Motor neuron (in vitro differentiated cells): ENCODE data around the gene AFG1L. TPM values are rescaled to one million over a fixed set of nuclear protein-coding genes. Genes with fewer than 3 reads are reported as not detected.
A peak's percentile ranks its signal among the peaks of the same experiment; 100 is the strongest.

Source experiments
- ATAC-seq, 8 experiments: fragments of 200-7000 bp; cut with Tn5 transposase; replicated peaks in 6 of 8; 2 replicates each; pipeline ENCODE4 v1.8.0; 2021; ENCODE audit warnings: mild to moderate bottlenecking in 8 of 8, moderate library complexity in 8 of 8
- H3K27ac ChIP-seq, 2 donors: fragments of 250-450 bp; sonication (Bioruptor Pico); 2 replicates each; pipeline ENCODE4 v1.9.0; 2021; ENCODE audit warnings: antibody characterized with exemption in 2 of 2, mild to moderate bottlenecking in 2 of 2, moderate library complexity in 1 of 2
- H3K4me1 ChIP-seq, 2 donors: fragments of 250-450 bp; sonication (Bioruptor Pico); replicated peaks in 1 of 2; 2 replicates each; pipeline ENCODE4 v1.6.1; 2021; ENCODE audit warnings: antibody characterized with exemption in 2 of 2, mild to moderate bottlenecking in 2 of 2, moderate library complexity in 1 of 2
- H3K4me3 ChIP-seq, 5 donors: fragments of 250-450 bp; sonication (Bioruptor Pico); 2 replicates each; pipeline ENCODE4 v1.9.0; 2021; ENCODE audit warnings: antibody characterized with exemption in 5 of 5, mild to moderate bottlenecking in 5 of 5, moderate library complexity in 4 of 5
- WGBS, 10 experiments: fragments of 450-650 bp; shearing (Covaris generic); methylation state at CpG; one replicate each; pipeline ENCODE4 v1.0.0; 2022; 5-methylcytosine and 5-hydroxymethylcytosine counted together
- in situ Hi-C, 9 experiments: fragments of 400-800 bp; cut with MboI; loops; one replicate each; pipeline ENCODE4 v1.15.0; 2021; ENCODE audit warnings: low sequenced_read_pairs in 9 of 9, low pct_unique_long_range_greater_than_20kb in 2 of 9; ENCODE audit not compliant: unreplicated experiment in 9 of 9
- total RNA-seq, 8 experiments: library from RNA; unstranded; fragments of 300-600 nt; gene quantifications; 2 replicates each; pipeline versions ENCODE4 v1.2.3 to v1.2.4, GENCODE V29; 2022

The AFG1L gene
- total RNA-seq, 8 experiments from 2014 or later: 4.3 to 17.4 (median 7.2) TPM

DNA sequence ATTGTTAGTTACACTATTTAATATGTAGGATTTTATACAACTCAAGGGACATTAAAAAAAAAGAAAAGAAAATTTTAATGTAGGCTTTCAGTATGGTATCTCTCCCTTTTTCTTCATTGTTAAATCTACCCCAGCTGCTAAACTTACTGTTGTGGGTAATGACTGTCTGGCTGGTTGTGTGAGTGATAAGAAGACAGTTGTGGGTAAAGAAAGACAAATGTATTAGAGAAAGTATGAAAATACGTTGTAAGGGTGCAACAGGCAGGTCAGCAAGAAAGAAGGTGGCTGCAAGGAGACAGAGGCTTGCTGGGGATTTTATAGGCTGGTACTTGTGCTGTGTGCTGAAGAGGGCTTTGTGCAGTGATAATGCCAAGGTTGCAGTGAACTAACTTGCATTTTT, 174.5 kb downstream of the AFG1L start:
- H3K4me3 ChIP-seq: no peak overlapping the region
- peaks cover 8 to 12% of the 10 kb centered on the region in 2 donors for H3K4me1 ChIP-seq
- no peak for ATAC-seq
- in situ Hi-C loops: no loop called here
- no peak overlapping the region for H3K27ac ChIP-seq
- 33 to 100% (median 73%) methylated on average over 1 of the region's 1 CpG; no CpG with 5 or more reads in 3 of the 10 experiments for WGBS, 10 experiments

DNA sequence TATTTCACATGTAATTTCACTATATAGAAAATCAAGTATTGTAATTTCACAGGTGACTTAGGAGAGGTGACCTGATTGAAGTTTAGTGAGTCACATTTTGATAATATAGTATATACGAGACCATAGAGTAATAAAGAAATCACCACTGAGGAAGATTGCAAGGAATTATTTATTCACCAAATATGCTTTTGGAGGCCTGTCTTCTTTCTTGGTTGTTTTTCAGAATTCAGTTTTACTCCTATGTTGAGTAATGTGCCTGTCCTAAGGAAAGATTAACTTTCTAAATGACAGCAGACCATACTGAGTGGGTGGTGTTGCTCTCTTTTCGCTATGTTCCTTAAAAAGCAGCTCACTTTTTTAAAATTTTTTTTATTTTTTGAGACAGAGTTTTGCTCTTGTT, 178.3 kb downstream of the AFG1L start:
- Histone ChIP-seq H3K27ac (no peak overlapping the region), H3K4me1 (peaks cover 8 to 19% of the 10 kb centered on the region in 2 donors), H3K4me3 (no peak overlapping the region)
- 83 to 100% (median 98%) methylated on average over 1 to 2 of the region's 2 CpGs for WGBS, 10 experiments
- in situ Hi-C loops: no loop called here
- no peak for ATAC-seq

DNA sequence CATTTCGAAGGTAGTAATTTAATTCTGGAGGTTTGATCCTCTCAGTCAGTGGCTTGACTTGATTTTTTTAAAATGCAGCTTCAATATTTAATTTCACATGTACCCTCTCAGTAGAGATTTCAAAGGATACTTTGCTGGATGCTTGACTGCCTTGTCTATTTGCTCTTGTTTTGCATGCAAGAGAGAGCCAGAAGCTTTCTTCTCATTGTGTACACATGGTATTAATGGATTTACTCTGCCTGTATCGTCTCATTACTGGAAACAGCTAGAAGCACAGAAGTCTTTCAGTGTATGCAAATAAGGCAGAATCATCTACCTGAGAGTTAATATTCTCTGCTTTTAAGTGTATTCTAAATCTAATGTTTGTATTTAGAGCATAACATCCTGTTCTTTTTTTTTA, 181.5 kb downstream of the AFG1L start:
- Histone ChIP-seq H3K27ac (no peak overlapping the region), H3K4me1 (peaks cover 4 to 19% of the 10 kb centered on the region in 2 donors), H3K4me3 (no peak overlapping the region)
- peak in 6 of 8 experiments; percentile 57 to 80 (median 65) for ATAC-seq
- in situ Hi-C loops: loop anchor here in 2 of 9 experiments (25.0 kb wide), 1 partner anchor 364 kb away; no protein-coding TSS in a partner anchor
- WGBS, 10 experiments: 13 to 75% (median 55%) methylated on average over 1 to 2 of the region's 2 CpGs

DNA sequence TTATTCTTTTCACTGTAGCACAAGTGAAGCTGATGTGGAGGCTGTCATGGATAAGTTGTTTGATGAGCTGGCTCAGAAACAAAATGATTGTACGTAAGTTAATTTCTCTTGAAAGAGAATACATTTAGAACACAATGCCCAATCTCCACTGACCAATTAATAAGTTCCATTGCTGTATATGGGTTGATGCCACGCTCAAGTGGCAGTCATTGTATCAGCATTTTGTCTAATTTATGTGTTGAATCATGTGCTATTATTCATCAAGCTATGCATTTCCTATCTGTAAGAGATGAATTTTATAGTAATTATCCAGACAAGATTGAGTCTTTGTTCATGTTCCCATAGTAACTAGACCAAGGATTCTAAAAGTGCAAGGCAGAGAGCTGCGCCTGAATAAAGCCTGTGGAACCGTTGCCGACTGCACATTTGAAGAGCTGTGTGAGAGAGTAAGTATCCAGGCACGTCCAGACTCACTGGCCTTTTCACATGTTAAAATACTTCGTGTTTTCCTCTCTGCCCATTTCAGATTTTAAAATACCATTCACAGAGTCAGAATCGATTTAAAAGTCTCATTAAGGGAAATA, 182.1 kb downstream of the AFG1L start:
- ATAC-seq: peak in 5 of 8 experiments; percentile 87 to 96 (median 94)
- Histone ChIP-seq H3K27ac (no peak overlapping the region), H3K4me3 (no peak overlapping the region), H3K4me1 (peaks cover 4 to 19% of the 10 kb centered on the region in 2 donors)
- 21 to 86% (median 65%) methylated on average over 2 to 8 of the region's 8 CpGs; no CpG with 5 or more reads in 1 of the 10 experiments for WGBS, 10 experiments
- in situ Hi-C loops: loop anchor here in 2 of 9 experiments (25.0 kb wide), 1 partner anchor 365 kb away; no protein-coding TSS in a partner anchor

DNA sequence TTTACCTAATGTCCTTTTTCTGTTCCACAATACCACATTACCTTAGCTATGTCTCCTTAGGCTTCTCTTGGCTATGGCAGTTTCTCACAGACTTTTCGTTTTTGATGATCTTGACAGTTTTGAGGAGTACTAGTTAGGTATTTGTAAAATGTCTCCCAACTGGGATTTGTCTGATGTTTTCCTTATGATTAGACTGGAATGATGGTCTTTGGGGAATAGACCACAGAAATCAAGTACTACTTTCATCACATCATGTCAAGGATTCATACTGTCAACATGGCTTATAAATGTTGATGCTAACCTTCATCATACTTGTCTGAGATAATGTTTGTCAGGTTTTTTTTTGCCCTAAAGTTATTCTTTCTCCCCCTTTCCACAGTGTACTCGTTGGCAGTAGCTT, 187.7 kb downstream of the AFG1L start:
- WGBS, 10 experiments: 0 to 100% (median 50%) methylated on average over 1 to 2 of the region's 2 CpGs; no CpG with 5 or more reads in 3 of the 10 experiments
- no peak overlapping the region for H3K4me3 ChIP-seq
- H3K4me1 ChIP-seq: peaks cover 0 to 5% of the 10 kb centered on the region in 2 donors
- in situ Hi-C loops: loop anchor here in 2 of 9 experiments (25.0 kb wide), 1 partner anchor 370 kb away; no protein-coding TSS in a partner anchor
- ATAC-seq: no peak
- H3K27ac ChIP-seq: no peak overlapping the region

DNA sequence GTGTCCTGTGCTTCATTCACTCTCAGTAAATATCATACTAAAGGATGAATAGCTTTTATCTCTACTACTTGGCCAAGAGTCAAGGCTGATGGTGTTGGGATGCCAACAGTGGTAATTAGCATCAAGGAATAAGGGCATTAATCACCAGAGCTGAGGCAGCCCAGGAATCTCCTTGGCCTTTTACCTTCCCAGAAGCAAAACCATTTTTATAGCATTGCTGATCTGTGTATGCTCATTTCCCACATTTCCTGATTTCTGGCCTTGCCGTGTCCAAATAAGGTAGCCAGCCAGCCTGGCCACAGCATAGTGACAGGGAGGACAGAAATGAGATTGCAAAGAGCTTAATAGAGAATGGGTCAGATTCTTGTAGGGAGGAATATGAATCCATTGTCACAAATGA, 189.2 kb downstream of the AFG1L start:
- 38 to 100% (median 100%) methylated on average over 1 of the region's 1 CpG; no CpG with 5 or more reads in 5 of the 10 experiments for WGBS, 10 experiments
- H3K27ac ChIP-seq: no peak overlapping the region
- in situ Hi-C loops: loop anchor here in 2 of 9 experiments (25.0 kb wide), 1 partner anchor 372 kb away; no protein-coding TSS in a partner anchor
- peak in 2 of 8 experiments; percentile 48 to 57 for ATAC-seq
- H3K4me3 ChIP-seq: no peak overlapping the region
- no peaks in the 10 kb centered on the region for H3K4me1 ChIP-seq

DNA sequence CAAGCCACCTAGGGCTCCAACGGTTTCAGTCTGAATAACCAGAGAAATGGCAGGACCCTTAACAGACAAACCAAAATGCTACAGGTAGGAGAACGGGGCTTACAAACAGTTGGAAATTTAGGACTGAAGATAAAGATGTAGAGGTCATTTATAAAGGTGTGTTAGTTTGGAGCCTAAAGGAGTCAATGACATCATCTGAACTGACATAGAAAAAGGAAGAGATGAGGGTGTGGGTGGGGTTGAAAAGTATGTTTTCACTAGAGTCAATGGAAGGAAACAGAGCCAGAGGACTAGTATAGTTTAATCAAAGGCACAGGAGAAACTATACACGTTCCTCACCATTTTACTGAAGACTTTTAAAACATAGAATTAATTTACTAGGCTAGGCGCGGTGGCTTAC, 194.8 kb downstream of the AFG1L start:
- ATAC-seq: no peak
- in situ Hi-C loops: loop anchor here in 2 of 9 experiments (25.0 kb wide), 1 partner anchor 377 kb away; no protein-coding TSS in a partner anchor
- WGBS, 10 experiments: 87 to 100% (median 97%) methylated on average over 1 to 5 of the region's 5 CpGs

DNA sequence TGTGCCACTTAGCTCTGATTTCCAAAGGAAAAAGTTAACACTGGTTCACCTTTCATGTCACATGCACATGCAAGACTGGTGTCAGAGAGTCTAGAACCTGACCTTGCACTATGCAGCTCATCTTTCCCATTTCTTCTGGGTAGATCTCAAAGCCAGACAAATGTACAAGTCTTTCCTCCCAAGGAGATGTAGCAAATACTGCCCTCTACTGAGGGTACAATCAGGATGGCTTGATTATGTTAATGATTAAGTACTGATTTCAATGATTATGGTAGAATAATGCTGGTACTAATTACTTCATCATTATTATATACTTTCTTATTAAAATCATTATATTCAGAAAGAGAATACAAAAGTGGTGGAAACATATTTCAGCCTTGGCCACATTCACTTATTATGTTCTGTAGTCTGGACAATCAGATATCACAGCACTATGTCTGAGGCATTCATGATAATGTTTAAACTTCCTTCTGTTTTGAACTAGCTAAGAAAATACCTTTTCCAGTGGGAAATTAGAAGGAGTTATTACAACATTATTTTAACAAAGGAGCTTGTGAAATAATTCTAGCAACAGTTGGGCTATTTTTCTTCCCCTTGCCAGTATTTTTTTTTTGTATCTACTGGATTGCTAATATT, 197.4 kb downstream of the AFG1L start:
- H3K4me1 ChIP-seq: no peaks in the 10 kb centered on the region
- in situ Hi-C loops: loop anchor here in 2 of 9 experiments (25.0 kb wide), 1 partner anchor 380 kb away; no protein-coding TSS in a partner anchor

More for the DNA sequence above, 194.8 kb downstream of the AFG1L start:
- Histone ChIP-seq H3K4me3 (no peak overlapping the region), H3K27ac (no peak overlapping the region), H3K4me1 (no peaks in the 10 kb centered on the region)

DNA sequence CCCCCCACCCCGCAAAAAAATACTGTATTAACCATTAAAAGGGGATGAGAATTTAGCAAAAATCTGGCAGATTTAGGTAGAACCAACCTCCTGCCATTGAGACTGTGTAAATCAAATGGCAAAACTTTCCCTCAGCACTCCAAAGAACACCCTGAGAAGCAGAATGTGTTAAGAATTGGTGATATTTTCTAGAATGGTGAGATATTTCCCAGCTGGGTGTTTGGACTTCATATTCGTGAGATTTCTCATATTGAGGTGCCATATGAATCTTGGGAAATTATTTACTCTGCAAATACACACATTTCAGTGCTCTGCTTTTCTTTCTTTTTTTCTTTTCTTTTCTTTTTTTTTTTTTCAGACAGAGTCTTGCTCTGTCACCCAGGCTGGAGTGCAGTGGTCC, 199.6 kb downstream of the AFG1L start:
- WGBS, 10 experiments: 40 to 100% (median 91%) methylated on average over 1 to 2 of the region's 2 CpGs; no CpG with 5 or more reads in 1 of the 10 experiments
- in situ Hi-C loops: loop anchor here in 2 of 9 experiments (25.0 kb wide), 1 partner anchor 382 kb away; no protein-coding TSS in a partner anchor

More for the DNA sequence above, 197.4 kb downstream of the AFG1L start:
- H3K27ac ChIP-seq: no peak overlapping the region
- peak in 7 of 8 experiments; percentile 47 to 91 (median 67) for ATAC-seq
- no peak overlapping the region for H3K4me3 ChIP-seq

DNA sequence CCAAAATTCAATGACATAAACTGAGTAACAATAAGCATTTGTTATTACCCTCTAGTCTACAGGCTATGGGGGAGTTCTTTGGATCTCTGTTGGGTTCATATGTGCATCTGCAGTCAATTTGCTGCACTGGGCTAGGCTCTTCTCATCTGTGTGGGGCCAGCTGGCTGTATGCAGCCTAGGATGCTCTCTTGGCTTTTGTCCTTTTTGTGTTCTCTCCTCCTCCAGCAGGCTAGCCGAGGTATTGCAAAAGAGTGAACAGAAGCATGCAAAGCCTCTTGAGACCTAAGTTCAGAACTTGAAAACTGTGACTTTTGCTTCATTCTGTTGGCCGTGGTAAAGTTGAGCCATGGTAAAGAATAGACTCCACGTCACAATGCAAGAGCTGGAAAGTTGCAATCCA, 203.0 kb downstream of the AFG1L start:
- in situ Hi-C loops: loop anchor here in 2 of 9 experiments (25.0 kb wide), 1 partner anchor 386 kb away; no protein-coding TSS in a partner anchor
- H3K27ac ChIP-seq: no peak overlapping the region
- WGBS, 10 experiments: 25 to 100% (median 47%) methylated on average over 1 to 3 of the region's 3 CpGs; no CpG with 5 or more reads in 2 of the 10 experiments
- ATAC-seq: peak in 4 of 8 experiments; percentile 59 to 86 (median 78)
- no peaks in the 10 kb centered on the region for H3K4me1 ChIP-seq
- H3K4me3 ChIP-seq: no peak overlapping the region

More for the DNA sequence above, 199.6 kb downstream of the AFG1L start:
- H3K4me3 ChIP-seq: no peak overlapping the region
- H3K4me1 ChIP-seq: no peaks in the 10 kb centered on the region
- no peak overlapping the region for H3K27ac ChIP-seq
- no peak for ATAC-seq

DNA sequence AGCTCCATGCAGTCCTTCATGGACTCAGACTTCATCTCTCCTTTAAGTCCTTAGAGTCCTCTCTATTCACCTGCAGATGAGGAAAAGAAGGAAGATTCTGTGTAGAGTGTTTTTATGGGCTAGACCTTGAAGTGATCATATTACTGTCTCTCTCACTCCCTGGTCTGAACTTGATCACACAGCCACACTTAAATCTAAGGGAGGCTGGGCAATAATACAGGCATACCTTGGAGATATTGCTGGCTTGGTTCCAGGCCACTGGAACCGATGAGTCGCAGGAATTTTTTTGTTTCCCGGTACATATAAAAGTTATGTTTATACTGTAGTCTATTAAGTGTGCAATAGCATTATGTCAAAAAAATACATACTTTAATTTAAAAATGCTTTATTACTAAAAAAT, 206.7 kb downstream of the AFG1L start:
- 23 to 100% (median 85%) methylated on average over 2 to 3 of the region's 3 CpGs; no CpG with 5 or more reads in 3 of the 10 experiments for WGBS, 10 experiments
- in situ Hi-C loops: loop anchor here in 1 of 9 experiments (25.0 kb wide), 1 partner anchor 414 kb away; no protein-coding TSS in a partner anchor
- ATAC-seq: no peak
- H3K4me1 ChIP-seq: no peaks in the 10 kb centered on the region
- no peak overlapping the region for H3K27ac ChIP-seq
- no peak overlapping the region for H3K4me3 ChIP-seq

DNA sequence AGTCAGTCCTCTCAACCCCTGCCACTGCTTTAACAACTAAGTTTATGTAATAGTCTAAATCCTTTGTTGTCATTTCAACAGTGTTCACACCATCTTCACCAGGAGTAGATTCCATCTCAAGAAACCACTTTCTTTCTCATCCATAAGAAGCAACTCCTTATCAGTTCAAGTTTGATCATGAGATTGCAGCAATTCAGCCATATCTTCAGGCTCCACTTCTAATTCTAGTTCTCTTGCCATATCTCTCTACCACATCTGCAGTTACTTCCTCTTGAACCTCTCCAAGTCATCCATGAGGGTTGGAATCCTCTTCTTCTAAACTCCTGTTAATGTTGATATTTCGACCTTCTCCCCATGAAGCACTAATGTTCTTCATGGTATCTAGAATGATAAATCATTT, 208.0 kb downstream of the AFG1L start:
- H3K27ac ChIP-seq: no peak overlapping the region
- no peak for ATAC-seq
- WGBS, 10 experiments: 0 to 100% (median 95%) methylated on average over 1 of the region's 1 CpG; no CpG with 5 or more reads in 4 of the 10 experiments
- H3K4me3 ChIP-seq: no peak overlapping the region
- H3K4me1 ChIP-seq: no peaks in the 10 kb centered on the region
- in situ Hi-C loops: loop anchor here in 1 of 9 experiments (25.0 kb wide), 1 partner anchor 416 kb away; no protein-coding TSS in a partner anchor

DNA sequence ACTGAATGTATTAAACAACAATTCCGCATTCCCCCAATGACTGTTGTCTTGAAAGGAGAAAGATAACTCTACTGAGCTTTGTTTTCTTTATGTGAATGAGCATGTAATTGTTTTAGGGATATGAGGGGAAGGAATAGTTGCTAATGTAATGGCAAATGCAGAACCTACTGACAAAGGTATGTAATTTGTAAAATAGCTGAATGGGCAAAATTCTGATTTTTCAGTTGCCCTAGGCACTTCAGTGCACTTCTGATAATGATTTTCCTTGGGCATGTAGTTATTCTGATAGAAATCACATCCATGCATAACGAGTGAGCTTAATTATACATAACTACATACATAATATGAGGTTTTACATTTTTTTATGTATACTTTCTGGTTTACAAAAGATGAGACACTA, 212.5 kb downstream of the AFG1L start:
- Histone ChIP-seq H3K4me3 (no peak overlapping the region), H3K4me1 (no peaks in the 10 kb centered on the region), H3K27ac (no peak overlapping the region)
- WGBS, 10 experiments: 0 to 100% (median 83%) methylated on average over 1 to 2 of the region's 2 CpGs; no CpG with 5 or more reads in 1 of the 10 experiments
- in situ Hi-C loops: loop anchor here in 1 of 9 experiments (25.0 kb wide), 1 partner anchor 420 kb away; no protein-coding TSS in a partner anchor
- peak in 3 of 8 experiments; percentile 23 to 69 (median 23) for ATAC-seq
